H1 (cell line): ENCODE results near the gene DCP2. TPM values are rescaled to one million over a fixed set of nuclear protein-coding genes. Genes with fewer than 3 reads are reported as not detected.
"Not testable (repeated sequence)": the region's sequence is repeated elsewhere in the genome, so short reads cannot be mapped to it uniquely, and the experiment has no call there.

ENCODE experiments used
- CTCF ChIA-PET: fragments of 300-600 bp; sonication (Branson Sonifier 250); formaldehyde crosslinking; loops from one replicate; lab custom pipeline; 2021; ENCODE audit not compliant: partially characterized antibody; lab: Charles Lee
- POLR2A ChIA-PET: fragments of 300-600 bp; sonication (Branson Sonifier 250); formaldehyde crosslinking; loops from one replicate; lab custom pipeline; 2021; ENCODE audit warnings: inconsistent platforms; ENCODE audit not compliant: partially characterized antibody; lab: Charles Lee
- DNase-seq, 2 experiments: peaks; one replicate each; pipeline versions ENCODE4 v3.0.0 to v3.0.0-alpha.2; 2010 to 2022; ENCODE audit warnings: low spot score in 2 of 2, low read depth in 1 of 2, mixed read lengths in 1 of 2
- FAIRE-seq: peaks from 2 replicates; lab custom pipeline; 2011; peaks lifted over from hg19 to GRCh38; lab: Jason Lieb, UNC
- H2AFZ ChIP-seq: 2 replicates; pipeline ENCODE4 v1.8.1; 2012; ENCODE audit warnings: low read length, inconsistent platforms
- H2AK5ac ChIP-seq: 2 replicates; pipeline ENCODE4 v1.6.1; 2013; ENCODE audit warnings: low read depth, low read length
- H2BK120ac ChIP-seq: replicated peaks from 2 replicates; pipeline ENCODE3; 2013; ENCODE audit warnings: low read depth, low read length, inconsistent platforms
- H2BK12ac ChIP-seq: 2 replicates; pipeline ENCODE4 v1.6.1; 2013; ENCODE audit warnings: low read depth, low read length
- H2BK15ac ChIP-seq: 2 replicates; pipeline ENCODE4 v1.6.1; 2013; ENCODE audit warnings: low read length
- H2BK20ac ChIP-seq: 2 replicates; pipeline ENCODE4 v1.6.1; 2013; ENCODE audit warnings: low read length
- H2BK5ac ChIP-seq: 2 replicates; pipeline ENCODE4 v1.6.1; 2013; ENCODE audit warnings: low read depth, low read length
- H3K14ac ChIP-seq: 2 replicates; pipeline ENCODE4 v1.6.1; 2013; ENCODE audit warnings: inconsistent platforms; ENCODE audit not compliant: insufficient read length
- H3K18ac ChIP-seq: 2 replicates; pipeline ENCODE4 v1.6.1; 2013; ENCODE audit warnings: low read length; ENCODE audit errors: extremely low read depth
- H3K23ac ChIP-seq: 2 replicates; pipeline ENCODE4 v1.6.1; 2013; ENCODE audit warnings: inconsistent platforms; ENCODE audit not compliant: insufficient read length
- H3K23me2 ChIP-seq: 2 replicates; pipeline ENCODE4 v1.6.1; 2013; ENCODE audit warnings: low read depth, low read length
- H3K27ac ChIP-seq: 2 replicates; pipeline ENCODE4 v1.6.1; 2011; ENCODE audit warnings: low read depth, low read length, inconsistent platforms
- H3K27me3 ChIP-seq, 4 experiments: replicated peaks in 1 of 4; 1 replicate in 1 of 4; 2 replicates in 3 of 4; pipeline versions ENCODE4 v1.6.1 to v1.8.1; 2011 to 2013; ENCODE audit warnings: low read length in 3 of 4, mild to moderate bottlenecking in 3 of 4, inconsistent platforms in 2 of 4, mixed read lengths in 2 of 4, moderate library complexity in 1 of 4; ENCODE audit not compliant: control insufficient read depth in 3 of 4, insufficient read depth in 3 of 4; ENCODE audit errors: extremely low read depth in 1 of 4
- H3K36me3 ChIP-seq, 4 experiments: 2 replicates each; pipeline versions ENCODE4 v1.6.1 to v1.8.1; 2011 to 2013; ENCODE audit warnings: mild to moderate bottlenecking in 4 of 4, low read length in 3 of 4, moderate library complexity in 2 of 4, control low read depth in 1 of 4, inconsistent platforms in 1 of 4; ENCODE audit not compliant: insufficient read depth in 4 of 4, control insufficient read depth in 2 of 4
- H3K4ac ChIP-seq: replicated peaks from 2 replicates; pipeline ENCODE3; 2013; ENCODE audit warnings: low read length, low read depth, mixed read lengths, inconsistent platforms; ENCODE audit not compliant: insufficient read length
- H3K4me1 ChIP-seq, 4 experiments: replicated peaks in 1 of 4; 1 replicate in 1 of 4; 2 replicates in 3 of 4; pipeline versions ENCODE4 v1.6.1 to v1.8.1; 2011 to 2013; ENCODE audit warnings: low read length in 3 of 4, inconsistent platforms in 2 of 4, mixed read lengths in 1 of 4; ENCODE audit not compliant: insufficient read depth in 4 of 4, control insufficient read depth in 3 of 4
- H3K4me2 ChIP-seq, 2 experiments: 2 replicates each; pipeline versions ENCODE4 v1.6.1 to v1.8.1; 2011 to 2013; ENCODE audit warnings: low read depth in 2 of 2, low read length in 2 of 2, control low read depth in 1 of 2, inconsistent platforms in 1 of 2, mild to moderate bottlenecking in 1 of 2; ENCODE audit not compliant: insufficient read depth in 1 of 2
- H3K4me3 ChIP-seq, 4 experiments: fragments of 200-600, 300-600 bp in 1 of 4; sonication (generic), shearing (Covaris generic), sonication (Bioruptor Twin) in 1 of 4; 2 replicates each; pipeline versions ENCODE4 v1.5.1 to v1.8.1; 2011 to 2016; ENCODE audit warnings: low read length in 4 of 4, low read depth in 3 of 4, control low read depth in 2 of 4, inconsistent platforms in 2 of 4, mild to moderate bottlenecking in 2 of 4, mixed read lengths in 1 of 4, moderate library complexity in 1 of 4; ENCODE audit not compliant: insufficient read depth in 2 of 4; ENCODE audit errors: extremely low read depth in 1 of 4
- H3K56ac ChIP-seq: replicated peaks from 2 replicates; pipeline ENCODE3; 2013; ENCODE audit warnings: low read depth, mild to moderate bottlenecking, mixed read lengths, low read length, inconsistent platforms; ENCODE audit not compliant: insufficient read length
- H3K79me1 ChIP-seq: 2 replicates; pipeline ENCODE4 v1.6.1; 2013; ENCODE audit warnings: low read depth, low read length, control low read depth
- H3K79me2 ChIP-seq, 2 experiments: 2 replicates each; pipeline versions ENCODE4 v1.6.1 to v1.8.1; 2012 to 2013; ENCODE audit warnings: low read length in 2 of 2, mild to moderate bottlenecking in 2 of 2, inconsistent platforms in 1 of 2; ENCODE audit not compliant: insufficient read depth in 2 of 2, control insufficient read depth in 1 of 2
- H3K9ac ChIP-seq, 4 experiments: replicated peaks in 1 of 4; 1 replicate in 1 of 4; 2 replicates in 3 of 4; pipeline versions ENCODE4 v1.6.1 to v1.8.1; 2011 to 2013; ENCODE audit warnings: low read depth in 3 of 4, low read length in 3 of 4, control low read depth in 2 of 4, mild to moderate bottlenecking in 2 of 4, moderate library complexity in 2 of 4, inconsistent platforms in 1 of 4; ENCODE audit errors: extremely low read depth in 1 of 4
- H3K9me3 ChIP-seq, 2 experiments: 2 replicates each; pipeline versions ENCODE4 v1.6.1 to v1.8.1; 2012 to 2013; ENCODE audit warnings: mild to moderate bottlenecking in 2 of 2, moderate library complexity in 2 of 2, control low read depth in 1 of 2, inconsistent platforms in 1 of 2, low read depth in 1 of 2, low read length in 1 of 2, mixed read lengths in 1 of 2; ENCODE audit not compliant: insufficient read depth in 2 of 2
- H4K20me1 ChIP-seq, 2 experiments: replicated peaks in 1 of 2; 2 replicates each; pipeline versions ENCODE3 to v1.8.1; 2011 to 2013; ENCODE audit warnings: inconsistent platforms in 2 of 2, low read length in 2 of 2, mild to moderate bottlenecking in 1 of 2; ENCODE audit not compliant: insufficient read depth in 2 of 2, control insufficient read depth in 1 of 2
- H4K5ac ChIP-seq: 2 replicates; pipeline ENCODE4 v1.6.1; 2013; ENCODE audit warnings: low read length, low read depth, mixed read lengths, inconsistent platforms; ENCODE audit not compliant: insufficient read length
- H4K8ac ChIP-seq: 2 replicates; pipeline ENCODE4 v1.8.0; 2013; ENCODE audit warnings: mild to moderate bottlenecking, moderate library complexity, low read length, inconsistent platforms; ENCODE audit not compliant: insufficient read depth; ENCODE audit errors: extremely low read depth
- H4K91ac ChIP-seq: replicated peaks from 2 replicates; pipeline ENCODE3; 2013; ENCODE audit warnings: low read length, mixed read lengths, inconsistent platforms; ENCODE audit not compliant: insufficient read length
- WGBS, 2 experiments: shearing (Covaris generic) in 1 of 2; methylation state at CpG; one replicate each; pipeline versions ENCODE4 v1.1.6 to v1.1.7; 2013 to 2015; ENCODE audit warnings: low lambda C conversion rate in 2 of 2, mixed read lengths in 2 of 2, inconsistent platforms in 1 of 2, low coverage in 1 of 2, missing lambda C conversion rate in 1 of 2; ENCODE audit not compliant: insufficient replicate concordance in 2 of 2, insufficient coverage in 1 of 2, insufficient read length in 1 of 2; ENCODE audit errors: extremely low coverage in 1 of 2, missing lambda C conversion rate in 1 of 2; 5-methylcytosine and 5-hydroxymethylcytosine counted together
- polyA plus RNA-seq, 7 experiments: library from polyadenylated mRNA; depleted of rRNA in 3 of 7; stranded (reverse) in 5 of 7; unstranded in 2 of 7; fragments of >200 nt in 5 of 7; fragments of 200-250 nt in 2 of 7; gene quantifications; 1 replicate in 5 of 7; 2 replicates in 1 of 7; 4 replicates in 1 of 7; pipeline versions ENCODE4 v1.2.1 to v1.2.3, GENCODE V29; 2011 to 2013; ENCODE audit warnings: missing spikeins in 2 of 7, mixed read lengths in 2 of 7
- total RNA-seq: library from RNA; stranded (reverse); fragmentation: NEBNext Ultra II Directional; extraction: Animal tissue kit (Norgen Biotek cat#: 25700); gene quantifications from 2 replicates; pipeline ENCODE4 v1.2.1, GENCODE V29; 2021

The DCP2 gene
- total and polyA plus RNA-seq, 2 of the 8 experiments (the other 6 are each of a cell fraction or from before 2014, with no cell fraction given): 14.4 to 162 TPM

GRCh38 chr5:112963374-112963733 is 13.2 kb upstream of the DCP2 start:
- not testable (repeated sequence) for H3K9me3 ChIP-seq, H2BK120ac ChIP-seq, H3K79me1 ChIP-seq, H3K14ac ChIP-seq, H2AFZ ChIP-seq, H3K56ac ChIP-seq, H3K9ac ChIP-seq, H4K8ac ChIP-seq, FAIRE-seq, H3K4ac ChIP-seq, H3K79me2 ChIP-seq, H3K4me1 ChIP-seq, H3K27ac ChIP-seq, H3K36me3 ChIP-seq, H4K91ac ChIP-seq, H2AK5ac ChIP-seq, H2BK12ac ChIP-seq, H2BK5ac ChIP-seq, H3K18ac ChIP-seq, H2BK20ac ChIP-seq, H4K5ac ChIP-seq, H3K23me2 ChIP-seq, H2BK15ac ChIP-seq, H3K4me3 ChIP-seq, H3K23ac ChIP-seq, H4K20me1 ChIP-seq, DNase-seq, H3K27me3 ChIP-seq, H3K4me2 ChIP-seq
- WGBS, 2 experiments: 88% methylated on average over 3 of the region's 3 CpGs; no CpG with 5 or more reads in 1 of the 2 experiments
- CTCF ChIA-PET: interaction anchor here (1.2 to 3.6 kb wide), 2 partner anchors 9 to 42 kb away, joined by 4 to 18 read pairs; no protein-coding TSS in a partner anchor
- POLR2A ChIA-PET: interaction anchor here (1.5 kb wide), 1 partner anchor 13 kb away, joined by 3 read pairs; the partner anchor contains the start of gene DCP2
